HepG2 (cell line): ENCODE measurements around the gene TMEM183A. TPM values are rescaled to one million over a fixed set of nuclear protein-coding genes. Genes with fewer than 3 reads are reported as not detected.

Experiments used
- ATAC-seq: fragments of 200-7000 bp; cut with Tn5 transposase; 3 replicates; pipeline ENCODE4 v1.9.1; 2020; ENCODE audit warnings: mild to moderate bottlenecking, moderate library complexity
- BruUV-seq: library from RNA; stranded (reverse); fragments of 400-500 nt; replicated peaks from 2 replicates; lab custom pipeline; 2021; lab: Mats Ljungman, UMichigan
- CTCF ChIA-PET: fragments of 300-600 bp; formaldehyde crosslinking; extraction: SDS; loops from one replicate; lab custom pipeline; 2021; ENCODE audit warnings: low total read pairs, inconsistent platforms, low intra/inter-chr PET ratio; lab: Yijun Ruan, JAX
- POLR2A ChIA-PET: fragments of 350-600 bp; sonication (Branson Sonifier 250); formaldehyde crosslinking; loops from one replicate; lab custom pipeline; 2020; ENCODE audit warnings: antibody characterized with exemption, inconsistent platforms; lab: Yijun Ruan, JAX
- DNase-seq: peaks from one replicate; pipeline ENCODE4 v3.0.0-alpha.2; 2015; ENCODE audit warnings: low spot score
- FAIRE-seq: peaks from 3 replicates; lab custom pipeline; 2011; peaks lifted over from hg19 to GRCh38; lab: Jason Lieb, UNC
- H2AFZ ChIP-seq: one replicate; pipeline ENCODE4 v1.6.1; 2011; ENCODE audit warnings: low read length, inconsistent platforms
- H3K27ac ChIP-seq: fragments of 300-600 bp; 3 replicates; pipeline ENCODE4 v1.8.0; 2011; ENCODE audit warnings: mixed run types, mild to moderate bottlenecking, mixed read lengths, low read length, inconsistent platforms; ENCODE audit not compliant: insufficient read depth; ENCODE audit errors: extremely low read length
- H3K27me3 ChIP-seq, 2 experiments: fragments of 200-600 bp in 1 of 2; 2 replicates in 1 of 2; 3 replicates in 1 of 2; pipeline versions ENCODE4 v1.6.0 to v1.8.0; 2011; ENCODE audit warnings: low read length in 2 of 2, mild to moderate bottlenecking in 2 of 2, moderate library complexity in 2 of 2, inconsistent platforms in 1 of 2; ENCODE audit not compliant: insufficient read depth in 2 of 2, control insufficient read depth in 1 of 2
- H3K36me3 ChIP-seq, 2 experiments: fragments of 200-600 bp in 1 of 2; replicated peaks in 1 of 2; 2 replicates in 1 of 2; 3 replicates in 1 of 2; pipeline versions ENCODE4 v1.5.1 to v1.8.0; 2011; ENCODE audit warnings: low read length in 2 of 2, inconsistent platforms in 1 of 2; ENCODE audit not compliant: insufficient read depth in 2 of 2, control insufficient read depth in 1 of 2
- H3K4me1 ChIP-seq: 2 replicates; pipeline ENCODE4 v1.5.1; 2012; ENCODE audit warnings: low read length, inconsistent platforms; ENCODE audit not compliant: insufficient read depth
- H3K4me2 ChIP-seq: 2 replicates; pipeline ENCODE4 v1.6.0; 2011; ENCODE audit warnings: low read depth, low read length, inconsistent platforms
- H3K4me3 ChIP-seq, 3 experiments: fragments of 200-600 bp in 1 of 3; sonication (generic), shearing (Covaris generic) in 1 of 3; replicated peaks in 1 of 3; 2 replicates each; pipeline ENCODE4 v1.5.1; 2011 to 2016; ENCODE audit warnings: low read length in 3 of 3, inconsistent platforms in 2 of 3, low read depth in 2 of 3, mild to moderate bottlenecking in 2 of 3, control low read depth in 1 of 3, mixed read lengths in 1 of 3; ENCODE audit not compliant: insufficient read depth in 1 of 3
- H3K79me2 ChIP-seq: one replicate; pipeline ENCODE4 v1.6.1; 2011; ENCODE audit warnings: low read length, inconsistent platforms; ENCODE audit not compliant: insufficient read depth
- H3K9ac ChIP-seq: 2 replicates; pipeline ENCODE4 v1.6.0; 2011; ENCODE audit warnings: mild to moderate bottlenecking, low read depth, low read length, inconsistent platforms; ENCODE audit not compliant: insufficient read depth
- H3K9me3 ChIP-seq: 2 replicates; pipeline ENCODE4 v1.5.1; 2012; ENCODE audit warnings: mild to moderate bottlenecking, low read length
- H4K20me1 ChIP-seq: 2 replicates; pipeline ENCODE4 v1.6.0; 2011; ENCODE audit warnings: inconsistent platforms, mild to moderate bottlenecking, low read length, moderate library complexity; ENCODE audit not compliant: insufficient read depth
- ATF7-NPFF ChIP-seq: sonication (generic); formaldehyde crosslinking; IDR thresholded peaks from 2 replicates; pipeline ENCODE4 v1.8.1; 2023; ENCODE audit warnings: mild to moderate bottlenecking, low read depth, missing genetic modification reagents, moderate library complexity
- CBX1 ChIP-seq: IDR thresholded peaks from one replicate; pipeline ENCODE4 v1.6.1; 2016; ENCODE audit warnings: antibody characterized with exemption, low read depth
- ETV5 ChIP-seq: IDR thresholded peaks from 2 replicates; pipeline ENCODE4 v1.6.1; 2018; ENCODE audit warnings: missing biosample characterization, missing genetic modification reagents, inconsistent platforms, borderline replicate concordance
- KDM2A ChIP-seq: sonication (generic); formaldehyde crosslinking; IDR thresholded peaks from 2 replicates; pipeline ENCODE4 v1.4.0; 2020; ENCODE audit warnings: low read depth, missing genetic modification reagents, borderline replicate concordance
- KLF6 ChIP-seq: IDR thresholded peaks from 2 replicates; pipeline ENCODE4 v1.8.0; 2016; ENCODE audit warnings: missing biosample characterization, missing genetic modification reagents
- STAG1 ChIP-seq: sonication (generic); formaldehyde crosslinking; IDR thresholded peaks from 2 replicates; pipeline ENCODE4 v1.4.0; 2020; ENCODE audit warnings: missing genetic modification reagents
- ZBTB1 ChIP-seq: sonication (generic); formaldehyde crosslinking; IDR thresholded peaks from 2 replicates; pipeline ENCODE4 v1.4.0; 2020; ENCODE audit warnings: missing genetic modification reagents, borderline replicate concordance
- ZBTB44 ChIP-seq: sonication (generic); formaldehyde crosslinking; IDR thresholded peaks from 2 replicates; pipeline ENCODE4 v1.4.0; 2020; ENCODE audit warnings: missing genetic modification reagents
- ZNF251 ChIP-seq: sonication (generic); formaldehyde crosslinking; IDR thresholded peaks from 2 replicates; pipeline ENCODE4 v1.9.0; 2021; ENCODE audit warnings: mild to moderate bottlenecking, missing genetic modification reagents
- ZNF274 ChIP-seq: sonication (generic); formaldehyde crosslinking; IDR thresholded peaks from 2 replicates; pipeline ENCODE4 v1.5.1; 2020; ENCODE audit warnings: mild to moderate bottlenecking, missing genetic modification reagents
- ZNF430 ChIP-seq: sonication (generic); formaldehyde crosslinking; IDR thresholded peaks from 2 replicates; pipeline ENCODE4 v1.9.0; 2021; ENCODE audit warnings: mild to moderate bottlenecking, missing genetic modification reagents
- ZNF547 ChIP-seq: sonication (generic); formaldehyde crosslinking; IDR thresholded peaks from 2 replicates; pipeline ENCODE4 v1.5.1; 2020; ENCODE audit warnings: mild to moderate bottlenecking, missing genetic modification reagents
- WGBS: methylation state at CpG from one replicate; pipeline ENCODE4 v1.1.6; 2017; ENCODE audit warnings: low lambda C conversion rate; 5-methylcytosine and 5-hydroxymethylcytosine counted together
- in situ Hi-C: cut with HindIII; loops from 2 replicates; pipeline ENCODE4 v1.10.0; 2017; ENCODE audit warnings: low pct_unique_long_range_greater_than_20kb; ENCODE audit not compliant: extremely low pct_ligation_motif_present
- intact Hi-C: fragments of 100-400 bp; cut with micrococcal nuclease; formaldehyde crosslinking; loops from one replicate; pipeline ENCODE4 v1.10.0; 2022; ENCODE audit not compliant: unreplicated experiment
- polyA plus RNA-seq, 8 experiments: library from polyadenylated mRNA; depleted of rRNA in 3 of 8; stranded (reverse) in 7 of 8; unstranded in 1 of 8; fragments of >200 nt; fragmentation: Illumina TruSeq in 4 of 8; extraction: Trizol in 4 of 8; gene quantifications; 2 replicates each; pipeline versions ENCODE4 v1.2.1 to v1.2.3, GENCODE V29; 2011 to 2016; ENCODE audit warnings: low read depth in 4 of 8, missing spikeins in 1 of 8, mixed read lengths in 1 of 8; ENCODE audit not compliant: insufficient read depth in 1 of 8
- total RNA-seq, 5 experiments: library from RNA; depleted of rRNA; stranded (reverse); fragments of >200 nt; fragmentation: Illumina TruSeq; extraction: Trizol; gene quantifications; 2 replicates each; pipeline ENCODE4 v1.2.3, GENCODE V29; 2016; ENCODE audit warnings: low read depth in 1 of 5
- TF ChIP-seq, protein P1 (sequence below): IDR thresholded peaks from 2 replicates; pipeline ENCODE4 v1.6.1; 2016; ENCODE audit warnings: low read depth, missing genetic modification reagents, missing compliant biosample characterization

The TMEM183A gene
- total and polyA plus RNA-seq, 2 of the 13 experiments (the other 11 are each of a cell fraction or from before 2014, with no cell fraction given) = 59.7 to 82.0 TPM

DNA sequence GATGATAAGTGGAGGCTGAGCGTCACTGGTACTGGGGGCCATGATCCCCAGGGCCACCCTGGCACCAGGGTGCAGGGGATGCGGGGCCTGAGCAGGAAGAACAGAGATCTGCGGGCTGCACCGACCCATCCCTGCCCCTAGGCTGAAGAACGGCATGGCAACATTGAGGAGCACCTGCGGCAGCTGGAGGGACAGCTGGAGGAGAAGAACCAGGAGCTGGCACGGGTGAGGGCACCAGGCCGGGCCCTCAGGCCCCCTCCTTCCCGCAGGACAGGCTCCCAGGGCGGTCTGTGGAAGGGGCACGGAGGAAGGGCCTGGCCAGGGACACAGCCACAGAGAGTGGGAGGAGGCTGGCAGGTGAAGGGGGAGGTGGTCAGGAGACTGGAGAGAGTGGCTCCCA is 40.9 kb downstream of the TMEM183A start:
- ATAC-seq (peak; percentile 10; the same call in 1 of the 3 replicates), DNase-seq (no peak), FAIRE-seq (no peak)
- Histone ChIP-seq H3K4me3 (no peak overlapping the region), H3K79me2 (no peaks in the 10 kb centered on the region), H3K36me3 (no peaks in the 10 kb centered on the region), H3K4me2 (no peak overlapping the region), H3K9me3 (no peaks in the 10 kb centered on the region), H3K4me1 (no peaks in the 10 kb centered on the region), H3K27me3 (peaks cover 6 to 48% of the 10 kb centered on the region in 2 experiments), H3K9ac (no peak overlapping the region), H3K27ac (no peak overlapping the region), H2AFZ (no peak overlapping the region), H4K20me1 (no peaks in the 10 kb centered on the region)
- ChIA-PET POLR2A (no interaction called here), CTCF (no interaction called here)
- intact Hi-C loops = no loop called here
- WGBS = 18% methylated on average over 5 of the region's 11 CpGs
- no peak for TF ChIP-seq ZNF274 (CRISPR knock-in tag)
- no peak for TF ChIP-seq KLF6 (CRISPR knock-in tag)
- no peak for TF ChIP-seq ZNF251 (CRISPR knock-in tag)
- no peak for TF ChIP-seq ETV5 (CRISPR knock-in tag)
- TF ChIP-seq ZBTB1 (CRISPR knock-in tag) = no peak
- BruUV-seq = no TSS peak
- in situ Hi-C loops = no loop called here

DNA sequence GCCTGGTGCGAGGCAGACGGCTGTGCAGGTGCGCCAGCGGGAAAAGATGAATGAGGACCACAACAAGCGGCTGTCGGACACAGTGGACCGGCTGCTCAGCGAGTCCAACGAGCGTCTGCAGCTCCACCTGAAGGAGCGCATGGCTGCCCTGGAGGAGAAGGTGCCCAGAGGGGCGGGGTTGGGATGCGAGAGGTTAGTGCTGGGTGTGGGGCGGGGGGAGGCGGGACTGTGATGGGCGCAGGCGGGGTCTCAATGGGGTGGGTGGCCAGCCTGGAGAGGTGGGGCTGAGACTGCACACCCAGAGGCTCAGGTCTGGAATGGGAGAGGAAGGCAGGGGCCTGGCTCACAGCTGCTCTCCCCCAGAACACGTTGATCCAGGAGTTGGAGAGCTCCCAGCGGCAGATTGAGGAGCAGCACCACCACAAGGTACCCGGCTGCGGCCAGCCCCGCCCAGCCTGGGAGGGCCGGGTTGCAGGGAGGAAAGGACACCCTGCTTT is 41.4 kb downstream of the TMEM183A start:
- FAIRE-seq (no peak), DNase-seq (peak; percentile 10), ATAC-seq (peak; percentile 90)
- H3K27ac ChIP-seq = no peak overlapping the region
- 72% methylated on average over 14 of the region's 23 CpGs for WGBS
- BruUV-seq = no TSS peak
- H3K4me1 ChIP-seq = no peaks in the 10 kb centered on the region
- intact Hi-C loops = no loop called here
- in situ Hi-C loops = no loop called here
- H3K36me3 ChIP-seq = no peaks in the 10 kb centered on the region
- H2AFZ ChIP-seq = no peak overlapping the region
- no peak overlapping the region for H3K4me3 ChIP-seq
- no peaks in the 10 kb centered on the region for H3K79me2 ChIP-seq
- no peak overlapping the region for H3K4me2 ChIP-seq
- no peak overlapping the region for H3K9ac ChIP-seq
- H3K9me3 ChIP-seq = no peaks in the 10 kb centered on the region
- POLR2A ChIA-PET = no interaction called here
- peaks cover 6 to 48% of the 10 kb centered on the region in 2 experiments for H3K27me3 ChIP-seq
- CTCF ChIA-PET = no interaction called here
- H4K20me1 ChIP-seq = no peaks in the 10 kb centered on the region
- TF ChIP-seq ZNF547 (CRISPR knock-in tag) = no peak
- TF ChIP-seq STAG1 (CRISPR knock-in tag) = no peak
- TF ChIP-seq ZNF430 (CRISPR knock-in tag) = no peak
- no peak for TF ChIP-seq CBX1
- no peak for TF ChIP-seq ATF7-NPFF (CRISPR knock-in tag)
- no peak for TF ChIP-seq ZBTB44 (CRISPR knock-in tag)
- no peak for TF ChIP-seq KDM2A (CRISPR knock-in tag)
- TF ChIP-seq, protein P1, sequence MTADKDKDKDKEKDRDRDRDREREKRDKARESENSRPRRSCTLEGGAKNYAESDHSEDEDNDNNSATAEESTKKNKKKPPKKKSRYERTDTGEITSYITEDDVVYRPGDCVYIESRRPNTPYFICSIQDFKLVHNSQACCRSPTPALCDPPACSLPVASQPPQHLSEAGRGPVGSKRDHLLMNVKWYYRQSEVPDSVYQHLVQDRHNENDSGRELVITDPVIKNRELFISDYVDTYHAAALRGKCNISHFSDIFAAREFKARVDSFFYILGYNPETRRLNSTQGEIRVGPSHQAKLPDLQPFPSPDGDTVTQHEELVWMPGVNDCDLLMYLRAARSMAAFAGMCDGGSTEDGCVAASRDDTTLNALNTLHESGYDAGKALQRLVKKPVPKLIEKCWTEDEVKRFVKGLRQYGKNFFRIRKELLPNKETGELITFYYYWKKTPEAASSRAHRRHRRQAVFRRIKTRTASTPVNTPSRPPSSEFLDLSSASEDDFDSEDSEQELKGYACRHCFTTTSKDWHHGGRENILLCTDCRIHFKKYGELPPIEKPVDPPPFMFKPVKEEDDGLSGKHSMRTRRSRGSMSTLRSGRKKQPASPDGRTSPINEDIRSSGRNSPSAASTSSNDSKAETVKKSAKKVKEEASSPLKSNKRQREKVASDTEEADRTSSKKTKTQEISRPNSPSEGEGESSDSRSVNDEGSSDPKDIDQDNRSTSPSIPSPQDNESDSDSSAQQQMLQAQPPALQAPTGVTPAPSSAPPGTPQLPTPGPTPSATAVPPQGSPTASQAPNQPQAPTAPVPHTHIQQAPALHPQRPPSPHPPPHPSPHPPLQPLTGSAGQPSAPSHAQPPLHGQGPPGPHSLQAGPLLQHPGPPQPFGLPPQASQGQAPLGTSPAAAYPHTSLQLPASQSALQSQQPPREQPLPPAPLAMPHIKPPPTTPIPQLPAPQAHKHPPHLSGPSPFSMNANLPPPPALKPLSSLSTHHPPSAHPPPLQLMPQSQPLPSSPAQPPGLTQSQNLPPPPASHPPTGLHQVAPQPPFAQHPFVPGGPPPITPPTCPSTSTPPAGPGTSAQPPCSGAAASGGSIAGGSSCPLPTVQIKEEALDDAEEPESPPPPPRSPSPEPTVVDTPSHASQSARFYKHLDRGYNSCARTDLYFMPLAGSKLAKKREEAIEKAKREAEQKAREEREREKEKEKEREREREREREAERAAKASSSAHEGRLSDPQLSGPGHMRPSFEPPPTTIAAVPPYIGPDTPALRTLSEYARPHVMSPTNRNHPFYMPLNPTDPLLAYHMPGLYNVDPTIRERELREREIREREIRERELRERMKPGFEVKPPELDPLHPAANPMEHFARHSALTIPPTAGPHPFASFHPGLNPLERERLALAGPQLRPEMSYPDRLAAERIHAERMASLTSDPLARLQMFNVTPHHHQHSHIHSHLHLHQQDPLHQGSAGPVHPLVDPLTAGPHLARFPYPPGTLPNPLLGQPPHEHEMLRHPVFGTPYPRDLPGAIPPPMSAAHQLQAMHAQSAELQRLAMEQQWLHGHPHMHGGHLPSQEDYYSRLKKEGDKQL (CRISPR knock-in tag) = no peak
